Spleen (tissue), 7 donors: Measurements from ENCODE around the gene MACROD2.

Experiments
- CTCF ChIP-seq, 11 experiments: fragments of 200-600 bp in 7 of 11; fragments of 450-650 bp in 4 of 11; sonication (generic) in 4 of 11; IDR thresholded peaks in 8 of 11; conservative IDR thresholded peaks in 3 of 11; 1 replicate in 7 of 11; 2 replicates in 4 of 11; pipeline versions ENCODE4 v1.4.0 to v1.8.0; 2016 to 2021; ENCODE audit warnings: antibody characterized with exemption in 11 of 11, inconsistent platforms in 4 of 11, mild to moderate bottlenecking in 1 of 11
- POLR2AphosphoS5 ChIP-seq, 3 donors: sonication (generic); formaldehyde crosslinking; IDR thresholded peaks; one replicate each; pipeline ENCODE4 v1.5.1; 2017; ENCODE audit warnings: antibody characterized with exemption in 3 of 3
- donor health status: DM: no; HTN: no; CAD: no; lungs with moderate emphysema.
- donor health status: DM: no; HTN: no; CAD: no.
- donor health status: DM: no; HTN: no; CAD: no.

GRCh38 chr20:14512839-14513238, 517.5 kb downstream of the MACROD2 start:
- no peak for TF ChIP-seq CTCF (IDR thresholded peaks at IDR 0.05 in 8 of 11, conservative IDR thresholded peaks at IDR 0.05 in 3 of 11)
- TF ChIP-seq POLR2AphosphoS5 (IDR thresholded peaks at IDR 0.05), result no peak
